ENCODE measurements around the gene MACROD2.

- TF ChIP-seq CTCF (IDR thresholded peaks at IDR 0.05) = peak; percentile 11 to 74 (median 61)
- no peak for TF ChIP-seq POLR2A (IDR thresholded peaks at IDR 0.05)
These were observed 1241.5 kb downstream of the MACROD2 start for GRCh38 chr20:15236812-15237211.

All from body of pancreas (tissue), 4 donors.